Chondrocyte (in vitro differentiated cells): ENCODE measurements around the gene CLK2. TPM values are rescaled to one million over a fixed set of nuclear protein-coding genes. Genes with fewer than 3 reads are reported as not detected.

Source experiments
- DNase-seq: peaks from one replicate; pipeline ENCODE4 v3.0.0; 2021; ENCODE audit warnings: mixed read lengths, low spot score
- H3K27ac Mint-ChIP-seq: one replicate; pipeline ENCODE4 v1.8.0; 2021; ENCODE audit warnings: mild to moderate bottlenecking, moderate library complexity, mixed read lengths; ENCODE audit not compliant: unreplicated experiment
- H3K27me3 Mint-ChIP-seq: 2 replicates; pipeline ENCODE4 v1.8.0; 2021; ENCODE audit warnings: low read depth, mixed read lengths
- H3K36me3 Mint-ChIP-seq: 2 replicates; pipeline ENCODE4 v1.8.0; 2021; ENCODE audit warnings: low read depth, mixed read lengths
- H3K4me1 Mint-ChIP-seq: 2 replicates; pipeline ENCODE4 v1.8.0; 2021; ENCODE audit warnings: low read depth, mild to moderate bottlenecking, mixed read lengths
- H3K4me3 Mint-ChIP-seq: one replicate; pipeline ENCODE4 v1.8.0; 2021; ENCODE audit warnings: mild to moderate bottlenecking, moderate library complexity, mixed read lengths; ENCODE audit not compliant: unreplicated experiment
- H3K9me3 Mint-ChIP-seq: 2 replicates; pipeline ENCODE4 v1.8.0; 2021; ENCODE audit warnings: low read depth, mixed read lengths
- CTCF ChIP-seq: fragments of 200-600 bp; sonication (generic); IDR thresholded peaks from 2 replicates; pipeline ENCODE4 v1.5.0; 2021; ENCODE audit warnings: antibody characterized with exemption, mild to moderate bottlenecking, moderate library complexity
- total RNA-seq: library from RNA; stranded (reverse); gene quantifications from 3 replicates; pipeline ENCODE4 v1.2.1, GENCODE V29; 2021

CLK2 gene
- total RNA-seq, 1 donor from 2014 or later, result 36.7 TPM

GRCh38 chr1:155301342-155301841 is 28.1 kb upstream of the CLK2 start, which contains the start of gene PKLR:
TSS of gene PKLR (minus strand) at chr1:155301438. CDS start at chr1:155301395, 43 bp downstream.
- H3K4me3 Mint-ChIP-seq, result no peak within 1 kb of the TSS
- H3K4me1 Mint-ChIP-seq, result peaks cover 22% of the 10 kb centered on the region
- H3K27me3 Mint-ChIP-seq, result peaks cover 4% of the 10 kb centered on the region
- no peaks in the 10 kb centered on the region for H3K9me3 Mint-ChIP-seq
- no peak for TF ChIP-seq CTCF
- H3K27ac Mint-ChIP-seq, result no peak within 1 kb of the TSS
- no peak for DNase-seq
- H3K36me3 Mint-ChIP-seq, result no peaks in the 10 kb centered on the region

- TF ChIP-seq CTCF, result no peak
- no peak overlapping the region for H3K27ac Mint-ChIP-seq
- no peak for DNase-seq
- no peak overlapping the region for H3K4me3 Mint-ChIP-seq
- no peaks in the 10 kb centered on the region for H3K9me3 Mint-ChIP-seq
- H3K36me3 Mint-ChIP-seq, result no peaks in the 10 kb centered on the region
- peaks cover 15% of the 10 kb centered on the region for H3K4me1 Mint-ChIP-seq
- H3K27me3 Mint-ChIP-seq, result peaks cover 4% of the 10 kb centered on the region
Observed at GRCh38 chr1:155300553-155301329, 27.4 kb upstream of the CLK2 start.

GRCh38 chr1:155300024-155300423 is 26.7 kb upstream of the CLK2 start:
- no peak for DNase-seq
- Mint-ChIP-seq H3K4me1 (peaks cover 8% of the 10 kb centered on the region), H3K27me3 (peaks cover 4% of the 10 kb centered on the region), H3K27ac (no peak overlapping the region), H3K4me3 (no peak overlapping the region), H3K9me3 (no peaks in the 10 kb centered on the region), H3K36me3 (no peaks in the 10 kb centered on the region)
- TF ChIP-seq CTCF, result no peak

- no peak for DNase-seq
- Mint-ChIP-seq H3K36me3 (no peaks in the 10 kb centered on the region), H3K4me3 (no peak overlapping the region), H3K9me3 (no peaks in the 10 kb centered on the region), H3K27me3 (peaks cover 4% of the 10 kb centered on the region), H3K4me1 (no peaks in the 10 kb centered on the region), H3K27ac (no peak overlapping the region)
- TF ChIP-seq CTCF, result no peak
Observed at GRCh38 chr1:155297384-155297783, 24.1 kb upstream of the CLK2 start.

GRCh38 chr1:155296661-155297060 is 23.4 kb upstream of the CLK2 start:
- no peaks in the 10 kb centered on the region for H3K4me1 Mint-ChIP-seq
- TF ChIP-seq CTCF, result no peak
- no peaks in the 10 kb centered on the region for H3K36me3 Mint-ChIP-seq
- no peak overlapping the region for H3K4me3 Mint-ChIP-seq
- DNase-seq, result no peak
- H3K27me3 Mint-ChIP-seq, result peaks cover 4% of the 10 kb centered on the region
- H3K9me3 Mint-ChIP-seq, result no peaks in the 10 kb centered on the region
- H3K27ac Mint-ChIP-seq, result no peak overlapping the region
